ENCODE measurements around the gene SSBP4. TPM values are rescaled to one million over a fixed set of nuclear protein-coding genes. Genes with fewer than 3 reads are reported as not detected.

Gene SSBP4
- total and polyA plus RNA-seq, 9 of the 15 experiments (the other 6 are each of a cell fraction or from before 2014, with no cell fraction given) = 1.1 to 189 (median 39.0) TPM

DNA sequence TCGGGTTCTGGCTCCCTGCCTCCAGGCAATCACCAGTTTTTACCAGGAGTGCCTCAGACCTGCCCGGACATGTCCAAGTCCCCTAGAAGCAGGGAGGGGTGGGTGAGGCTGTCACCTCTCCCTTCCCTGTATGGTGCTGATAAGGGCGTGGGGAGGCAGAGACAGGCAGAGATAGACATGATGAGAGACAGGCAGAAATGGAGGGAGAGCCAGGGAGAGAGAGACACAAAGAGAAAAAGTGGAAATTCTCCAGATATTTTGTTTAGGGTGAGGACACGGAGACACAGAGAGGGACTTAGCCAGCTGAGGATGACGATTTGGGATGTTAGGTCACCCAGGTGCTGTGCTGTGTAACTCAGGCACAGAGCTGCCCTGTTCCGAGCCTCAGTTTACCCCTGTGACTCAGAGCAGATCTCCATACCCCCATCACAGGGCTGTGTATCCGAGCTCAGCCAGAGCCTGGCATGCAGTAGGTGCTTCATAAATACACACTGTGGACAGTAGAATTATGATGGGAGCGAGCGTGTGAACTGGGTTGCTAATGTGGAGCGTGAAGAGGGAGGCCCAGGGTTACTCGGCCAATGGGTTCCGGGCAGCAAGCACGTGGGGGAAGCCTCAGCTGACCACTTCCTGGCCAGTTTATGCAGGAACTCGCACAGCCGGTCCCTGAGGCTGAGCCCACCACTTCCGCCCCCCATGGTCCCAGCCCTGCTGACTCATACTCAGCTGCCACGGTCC is 45.1 kb upstream of the SSBP4 start (continued):
- TF ChIP-seq, protein P1, sequence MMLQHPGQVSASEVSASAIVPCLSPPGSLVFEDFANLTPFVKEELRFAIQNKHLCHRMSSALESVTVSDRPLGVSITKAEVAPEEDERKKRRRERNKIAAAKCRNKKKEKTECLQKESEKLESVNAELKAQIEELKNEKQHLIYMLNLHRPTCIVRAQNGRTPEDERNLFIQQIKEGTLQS (IDR thresholded peaks at IDR 0.05) = peak; percentile 90
- TF ChIP-seq, protein P1 (CRISPR knock-in tag; conservative IDR thresholded peaks at IDR 0.05) = peak; percentile 78; the same call in 1 of the 2 replicates
- TF ChIP-seq, protein P2, sequence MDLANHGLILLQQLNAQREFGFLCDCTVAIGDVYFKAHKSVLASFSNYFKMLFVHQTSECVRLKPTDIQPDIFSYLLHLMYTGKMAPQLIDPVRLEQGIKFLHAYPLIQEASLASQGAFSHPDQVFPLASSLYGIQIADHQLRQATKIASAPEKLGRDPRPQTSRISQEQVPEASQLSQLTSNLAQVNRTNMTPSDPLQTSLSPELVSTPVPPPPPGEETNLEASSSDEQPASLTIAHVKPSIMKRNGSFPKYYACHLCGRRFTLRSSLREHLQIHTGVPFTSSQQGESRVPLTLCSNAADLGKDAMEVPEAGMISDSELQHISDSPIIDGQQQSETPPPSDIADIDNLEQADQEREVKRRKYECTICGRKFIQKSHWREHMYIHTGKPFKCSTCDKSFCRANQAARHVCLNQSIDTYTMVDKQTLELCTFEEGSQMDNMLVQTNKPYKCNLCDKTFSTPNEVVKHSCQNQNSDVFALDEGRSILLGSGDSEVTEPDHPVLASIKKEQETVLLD (IDR thresholded peaks at IDR 0.05) = peak; percentile 80
- no peak for TF ChIP-seq ZBTB1 (CRISPR knock-in tag; IDR thresholded peaks at IDR 0.05; ENCODE audit: borderline replicate concordance, low read depth)
- TF ChIP-seq NR2F6 (CRISPR knock-in tag; IDR thresholded peaks at IDR 0.05) = no peak
- peak; percentile 55 for TF ChIP-seq ZFP36 (IDR thresholded peaks at IDR 0.05; ENCODE audit: low read depth, low read length, partially characterized antibody)
- TF ChIP-seq NFE2 (IDR thresholded peaks at IDR 0.05; ENCODE audit: low read depth) = peak; percentile 94
- TF ChIP-seq, protein P3, sequence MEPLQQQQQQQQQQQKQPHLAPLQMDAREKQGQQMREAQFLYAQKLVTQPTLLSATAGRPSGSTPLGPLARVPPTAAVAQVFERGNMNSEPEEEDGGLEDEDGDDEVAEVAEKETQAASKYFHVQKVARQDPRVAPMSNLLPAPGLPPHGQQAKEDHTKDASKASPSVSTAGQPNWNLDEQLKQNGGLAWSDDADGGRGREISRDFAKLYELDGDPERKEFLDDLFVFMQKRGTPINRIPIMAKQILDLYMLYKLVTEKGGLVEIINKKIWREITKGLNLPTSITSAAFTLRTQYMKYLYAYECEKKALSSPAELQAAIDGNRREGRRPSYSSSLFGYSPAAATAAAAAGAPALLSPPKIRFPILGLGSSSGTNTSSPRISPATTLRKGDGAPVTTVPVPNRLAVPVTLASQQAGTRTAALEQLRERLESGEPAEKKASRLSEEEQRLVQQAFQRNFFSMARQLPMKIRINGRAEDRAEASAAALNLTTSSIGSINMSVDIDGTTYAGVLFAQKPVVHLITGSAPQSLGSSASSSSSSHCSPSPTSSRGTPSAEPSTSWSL (CRISPR knock-in tag; IDR thresholded peaks at IDR 0.05; ENCODE audit: borderline replicate concordance) = 0 out of 2 replicates have a peak, but pooled peaks have one; percentile 54
- TF ChIP-seq, protein P4, sequence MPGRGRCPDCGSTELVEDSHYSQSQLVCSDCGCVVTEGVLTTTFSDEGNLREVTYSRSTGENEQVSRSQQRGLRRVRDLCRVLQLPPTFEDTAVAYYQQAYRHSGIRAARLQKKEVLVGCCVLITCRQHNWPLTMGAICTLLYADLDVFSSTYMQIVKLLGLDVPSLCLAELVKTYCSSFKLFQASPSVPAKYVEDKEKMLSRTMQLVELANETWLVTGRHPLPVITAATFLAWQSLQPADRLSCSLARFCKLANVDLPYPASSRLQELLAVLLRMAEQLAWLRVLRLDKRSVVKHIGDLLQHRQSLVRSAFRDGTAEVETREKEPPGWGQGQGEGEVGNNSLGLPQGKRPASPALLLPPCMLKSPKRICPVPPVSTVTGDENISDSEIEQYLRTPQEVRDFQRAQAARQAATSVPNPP (IDR thresholded peaks at IDR 0.05; ENCODE audit: borderline replicate concordance, insufficient read depth, insufficient read length) = no peak
- TF ChIP-seq FOXK1 (CRISPR knock-in tag; IDR thresholded peaks at IDR 0.05; ENCODE audit: borderline replicate concordance) = 0 out of 2 replicates have a peak, but pooled peaks have one; percentile 63
- peak; percentile 74; the same call in 1 of the 2 replicates for TF ChIP-seq KLF6 (CRISPR knock-in tag; IDR thresholded peaks at IDR 0.05; ENCODE audit: borderline replicate concordance)
- TF ChIP-seq, protein P5, sequence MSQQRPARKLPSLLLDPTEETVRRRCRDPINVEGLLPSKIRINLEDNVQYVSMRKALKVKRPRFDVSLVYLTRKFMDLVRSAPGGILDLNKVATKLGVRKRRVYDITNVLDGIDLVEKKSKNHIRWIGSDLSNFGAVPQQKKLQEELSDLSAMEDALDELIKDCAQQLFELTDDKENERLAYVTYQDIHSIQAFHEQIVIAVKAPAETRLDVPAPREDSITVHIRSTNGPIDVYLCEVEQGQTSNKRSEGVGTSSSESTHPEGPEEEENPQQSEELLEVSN (IDR thresholded peaks at IDR 0.05; ENCODE audit: borderline replicate concordance in 1 of 2, extremely low read depth in 1 of 2, insufficient read depth in 1 of 2, insufficient read length in 1 of 2, low read depth in 1 of 2, low read length in 1 of 2, poor library complexity in 1 of 2, severe bottlenecking in 1 of 2) = peak; percentile 87 to 92
- TF ChIP-seq HLTF (IDR thresholded peaks at IDR 0.05) = peak; percentile 24; the same call in 1 of the 2 replicates
- no peak for TF ChIP-seq FOXJ3 (CRISPR knock-in tag; IDR thresholded peaks at IDR 0.05)
- TF ChIP-seq SMARCA4 (IDR thresholded peaks at IDR 0.05) = peak; percentile 98
- TF ChIP-seq ZNF57 (CRISPR knock-in tag; IDR thresholded peaks at IDR 0.05) = no peak
- no peak for TF ChIP-seq FOXA3 (CRISPR knock-in tag; conservative IDR thresholded peaks at IDR 0.05 in 1 of 2, IDR thresholded peaks at IDR 0.05 in 1 of 2)
- TF ChIP-seq RFX1 (IDR thresholded peaks at IDR 0.05) = no peak
- TF ChIP-seq CSDE1 (IDR thresholded peaks at IDR 0.05) = peak in 1 of 2 experiments; percentile 29; a peak in 1 of 4 replicates

Data from K562 (cell line).